Activated CD8-positive, alpha-beta T cell treated with anti-CD3 and anti-CD28 coated beads for 36 hours (primary cell): ENCODE results near the gene SHFL. TPM values are rescaled to one million over a fixed set of nuclear protein-coding genes. Genes with fewer than 3 reads are reported as not detected.

Experiments
- ATAC-seq: fragments of 200-7000 bp; cut with Tn5 transposase; one replicate; pipeline ENCODE4 v1.10.0; 2021; ENCODE audit warnings: mild to moderate bottlenecking, moderate library complexity
- CTCF ChIA-PET: fragments of 350-600 bp; sonication (Branson Sonifier 250); formaldehyde crosslinking; loops from one replicate; lab custom pipeline; 2021; ENCODE audit warnings: antibody characterized with exemption; lab: Charles Lee
- POLR2A ChIA-PET: fragments of 350-600 bp; sonication (Branson Sonifier 250); formaldehyde crosslinking; loops from one replicate; lab custom pipeline; 2021; ENCODE audit warnings: antibody characterized with exemption; lab: Charles Lee
- DNase-seq: peaks from one replicate; pipeline ENCODE4 v3.0.0-alpha.2; 2020
- H3K27ac Mint-ChIP-seq: one replicate; pipeline ENCODE4 v1.8.0; 2021; ENCODE audit warnings: mild to moderate bottlenecking, mixed read lengths
- H3K27me3 Mint-ChIP-seq: one replicate; pipeline ENCODE4 v1.8.0; 2021; ENCODE audit warnings: mixed read lengths
- H3K36me3 Mint-ChIP-seq: one replicate; pipeline ENCODE4 v1.8.0; 2021; ENCODE audit warnings: low read depth, mixed read lengths
- H3K4me1 Mint-ChIP-seq: one replicate; pipeline ENCODE4 v1.8.0; 2021; ENCODE audit warnings: low read depth, mixed read lengths
- H3K4me3 Mint-ChIP-seq: one replicate; pipeline ENCODE4 v1.8.0; 2021; ENCODE audit warnings: mild to moderate bottlenecking, moderate library complexity, mixed read lengths
- H3K9me3 Mint-ChIP-seq: one replicate; pipeline ENCODE4 v1.8.0; 2021; ENCODE audit warnings: mixed read lengths
- CTCF ChIP-seq: fragments of 200-600 bp; IDR thresholded peaks from one replicate; pipeline ENCODE4 v1.8.0; 2022; ENCODE audit warnings: antibody characterized with exemption, mild to moderate bottlenecking
- intact Hi-C: fragments of 100-400 bp; cut with micrococcal nuclease; formaldehyde crosslinking; loops from one replicate; pipeline ENCODE4 v1.10.0; 2022
- total RNA-seq, 2 experiments: library from RNA; stranded (reverse); gene quantifications; one replicate each; pipeline ENCODE4 v1.2.3, GENCODE V29; 2021

The SHFL gene
- total RNA-seq, 2 experiments from 2014 or later = 45.6 to 49.5 TPM

- Mint-ChIP-seq H3K27ac (peak overlapping the region; percentile 97), H3K4me1 (peaks cover 63% of the 10 kb centered on the region), H3K36me3 (peaks cover 65% of the 10 kb centered on the region), H3K9me3 (no peaks in the 10 kb centered on the region), H3K4me3 (peak overlapping the region; percentile 97), H3K27me3 (no peaks in the 10 kb centered on the region)
- no peak for DNase-seq
- CTCF ChIA-PET = interaction anchor here (0.6 to 5.9 kb wide), 5 partner anchors 12 to 282 kb away, joined by 3 to 43 read pairs (median 3); no protein-coding TSS in a partner anchor
- POLR2A ChIA-PET = interaction anchor here (1.6 to 27.0 kb wide), 4 partner anchors 5 to 84 kb away, joined by 3 to 521 read pairs (median 263); partner anchors contain the start of genes ANGPTL6, EIF3G, P2RY11 and PPAN
- intact Hi-C loops = no loop called here
- TF ChIP-seq CTCF = no peak
- ATAC-seq = no peak
These were observed 23.4 kb downstream of the SHFL start for GRCh38 chr19:10109528-10109927.

- Mint-ChIP-seq H3K27me3 (no peaks in the 10 kb centered on the region), H3K9me3 (no peaks in the 10 kb centered on the region), H3K4me1 (peaks cover 59% of the 10 kb centered on the region), H3K36me3 (peaks cover 73% of the 10 kb centered on the region), H3K4me3 (peak overlapping the region; percentile 97), H3K27ac (peak overlapping the region; percentile 97)
- DNase-seq (no peak), ATAC-seq (no peak)
- no peak for TF ChIP-seq CTCF
- ChIA-PET CTCF (interaction anchor here (0.6 to 5.9 kb wide), 3 partner anchors 13 to 281 kb away, joined by 3 to 43 read pairs (median 3); no protein-coding TSS in a partner anchor), POLR2A (interaction anchor here (1.6 to 27.0 kb wide), 3 partner anchors 4 to 84 kb away, joined by 3 to 521 read pairs (median 521); partner anchors contain the start of genes ANGPTL6, EIF3G, P2RY11 and PPAN)
- intact Hi-C loops = no loop called here
These were observed 24.2 kb downstream of the SHFL start for GRCh38 chr19:10110076-10110971.

GRCh38 chr19:10110972-10111317 lies 24.8 kb downstream of the SHFL start:
- peak overlapping the region; percentile 97 for H3K27ac Mint-ChIP-seq
- peak overlapping the region; percentile 97 for H3K4me3 Mint-ChIP-seq
- H3K27me3 Mint-ChIP-seq = no peaks in the 10 kb centered on the region
- no peak for DNase-seq
- H3K36me3 Mint-ChIP-seq = peaks cover 76% of the 10 kb centered on the region
- no peaks in the 10 kb centered on the region for H3K9me3 Mint-ChIP-seq
- TF ChIP-seq CTCF = no peak
- intact Hi-C loops = no loop called here
- no peak for ATAC-seq
- H3K4me1 Mint-ChIP-seq = peaks cover 57% of the 10 kb centered on the region
- POLR2A ChIA-PET = interaction anchor here (0.9 to 27.0 kb wide), 4 partner anchors 4 to 83 kb away, joined by 3 to 521 read pairs (median 262); partner anchors contain the start of genes ANGPTL6, EIF3G, P2RY11 and PPAN
- CTCF ChIA-PET = interaction anchor here (0.8 to 8.9 kb wide), 4 partner anchors 10 to 37 kb away, joined by 3 to 128 read pairs (median 23); partner anchors contain the start of gene ANGPTL6

- peaks cover 79% of the 10 kb centered on the region for H3K36me3 Mint-ChIP-seq
- ChIA-PET POLR2A (interaction anchor here (0.6 to 27.0 kb wide), 6 partner anchors 3 to 145 kb away, joined by 3 to 521 read pairs (median 4); partner anchors contain the start of genes ANGPTL6, DNMT1, EIF3G and P2RY11), CTCF (interaction anchor here (0.7 to 8.9 kb wide), 5 partner anchors 10 to 84 kb away, joined by 3 to 128 read pairs (median 3); partner anchors contain the start of gene ANGPTL6)
- DNase-seq (peak; percentile 91), ATAC-seq (peak; percentile 55)
- no peaks in the 10 kb centered on the region for H3K27me3 Mint-ChIP-seq
- no peak for TF ChIP-seq CTCF
- H3K9me3 Mint-ChIP-seq = no peaks in the 10 kb centered on the region
- H3K4me1 Mint-ChIP-seq = peaks cover 59% of the 10 kb centered on the region
- peak within 1 kb of the TSS; percentile 97 for H3K27ac Mint-ChIP-seq
- H3K4me3 Mint-ChIP-seq = peak within 1 kb of the TSS; percentile 97
- intact Hi-C loops = no loop called here
These were observed 25.3 kb downstream of the SHFL start, which contains the start of gene P2RY11 for GRCh38 chr19:10111405-10111811. Gene P2RY11, plus strand, starts transcription at chr19:10111693. Its CDS starts 29 bp downstream, at chr19:10111722.
